ENCODE data around the gene TNFRSF1B. TPM values are rescaled to one million over a fixed set of nuclear protein-coding genes. Genes with fewer than 3 reads are reported as not detected.

TNFRSF1B gene
- total and polyA plus RNA-seq, 2 of the 8 experiments (the other 6 are each of a cell fraction or from before 2014, with no cell fraction given), result 1.7 to 2.9 TPM

DNA sequence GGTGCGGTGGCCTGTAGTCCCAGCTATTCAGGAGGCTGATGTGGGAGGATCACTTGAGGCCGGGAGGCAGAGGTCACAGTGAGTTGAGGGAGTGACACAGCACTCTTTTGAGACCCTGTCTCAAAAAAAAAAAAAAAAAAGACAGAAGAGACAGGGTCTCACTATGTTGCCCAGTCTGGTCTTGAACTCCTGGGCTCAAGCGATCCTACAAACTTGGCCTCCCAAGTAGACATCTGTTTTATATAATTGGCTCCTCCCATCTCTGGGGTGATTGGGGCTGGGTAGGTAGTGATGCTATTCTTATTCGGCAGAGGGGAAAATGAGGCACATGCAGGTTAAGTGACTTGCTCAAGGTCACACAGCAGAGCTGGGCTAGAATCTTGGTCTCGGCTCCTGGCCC, 39.4 kb downstream of the TNFRSF1B start (continued):
- TF ChIP-seq USF2 (IDR thresholded peaks at IDR 0.05; ENCODE audit: low read length), result no peak

All from H1 (cell line).